Midbrain (tissue), 1 donor: ENCODE measurements around the gene ZNF407.

ENCODE experiments used
- DNase-seq: peaks from one replicate; lab custom pipeline; 2025; lab: John Stamatoyannopoulos, UW

Gene ZNF407

GRCh38 chr18:74724186-74724585 lies 126.5 kb downstream of the ZNF407 start:
- DNase-seq = no peak

- DNase-seq = no peak
These were observed 128.0 kb downstream of the ZNF407 start for GRCh38 chr18:74725690-74726089.

GRCh38 chr18:74728586-74728985 lies 130.9 kb downstream of the ZNF407 start:
- no peak for DNase-seq

GRCh38 chr18:74731097-74731496 lies 133.4 kb downstream of the ZNF407 start:
- no peak for DNase-seq

GRCh38 chr18:74732380-74732779 lies 134.7 kb downstream of the ZNF407 start:
- no peak for DNase-seq

GRCh38 chr18:74733598-74733997 lies 135.9 kb downstream of the ZNF407 start:
- DNase-seq = no peak

- no peak for DNase-seq
These were observed 136.4 kb downstream of the ZNF407 start for GRCh38 chr18:74734013-74734444.

- DNase-seq = no peak
These were observed 142.3 kb downstream of the ZNF407 start for GRCh38 chr18:74739926-74740325.

- no peak for DNase-seq
These were observed 145.0 kb downstream of the ZNF407 start for GRCh38 chr18:74742573-74743243.

GRCh38 chr18:74745633-74746403 lies 148.1 kb downstream of the ZNF407 start:
- DNase-seq = no peak

GRCh38 chr18:74748809-74749208 lies 151.1 kb downstream of the ZNF407 start:
- no peak for DNase-seq

- DNase-seq = no peak
These were observed 161.3 kb downstream of the ZNF407 start for GRCh38 chr18:74758995-74759394.

GRCh38 chr18:74760026-74760425 lies 162.4 kb downstream of the ZNF407 start:
- no peak for DNase-seq

GRCh38 chr18:74760436-74760835 lies 162.8 kb downstream of the ZNF407 start:
- DNase-seq = no peak

- no peak for DNase-seq
These were observed 168.6 kb downstream of the ZNF407 start for GRCh38 chr18:74766251-74766650.

- no peak for DNase-seq
These were observed 170.4 kb downstream of the ZNF407 start for GRCh38 chr18:74768096-74768495.

GRCh38 chr18:74773171-74773624 lies 175.5 kb downstream of the ZNF407 start:
- no peak for DNase-seq

GRCh38 chr18:74774486-74774885 lies 176.8 kb downstream of the ZNF407 start:
- no peak for DNase-seq

GRCh38 chr18:74775239-74775638 lies 177.6 kb downstream of the ZNF407 start:
- no peak for DNase-seq

- DNase-seq = no peak
These were observed 180.6 kb downstream of the ZNF407 start for GRCh38 chr18:74778191-74778847.

GRCh38 chr18:74784752-74785151 lies 187.1 kb downstream of the ZNF407 start:
- no peak for DNase-seq

GRCh38 chr18:74785632-74786031 lies 188.0 kb downstream of the ZNF407 start:
- no peak for DNase-seq

GRCh38 chr18:74788657-74789056 lies 191.0 kb downstream of the ZNF407 start:
- DNase-seq = no peak
